HG03108 (cell line): ENCODE measurements around the gene GALNT10.

Source experiments
- ATAC-seq: cut with Tn5 transposase; IDR thresholded peaks from one replicate; pipeline ENCODE4 v1.9.1; 2021; ENCODE audit warnings: moderate library complexity; ENCODE audit not compliant: unreplicated experiment

GALNT10 gene

GRCh38 chr5:154201108-154201769, 10.7 kb downstream of the GALNT10 start:
- ATAC-seq, result no peak

GRCh38 chr5:154202379-154203260, 12.1 kb downstream of the GALNT10 start:
- ATAC-seq, result peak; percentile 96

- ATAC-seq, result no peak
Measured at GRCh38 chr5:154203798-154204578, 13.5 kb downstream of the GALNT10 start.

- no peak for ATAC-seq
Measured at GRCh38 chr5:154205441-154206117, 15.0 kb downstream of the GALNT10 start.

- no peak for ATAC-seq
Measured at GRCh38 chr5:154206311-154206710, 15.8 kb downstream of the GALNT10 start.

- ATAC-seq, result no peak
Measured at GRCh38 chr5:154207204-154207603, 16.7 kb downstream of the GALNT10 start.

- no peak for ATAC-seq
Measured at GRCh38 chr5:154209591-154210081, 19.1 kb downstream of the GALNT10 start.

- no peak for ATAC-seq
Measured at GRCh38 chr5:154210163-154210562, 19.6 kb downstream of the GALNT10 start.

- no peak for ATAC-seq
Measured at GRCh38 chr5:154211641-154212390, 21.3 kb downstream of the GALNT10 start.

GRCh38 chr5:154213592-154213991, 23.1 kb downstream of the GALNT10 start:
- ATAC-seq, result no peak

- peak; percentile 47 for ATAC-seq
Measured at GRCh38 chr5:154214371-154215106, 24.0 kb downstream of the GALNT10 start.

- no peak for ATAC-seq
Measured at GRCh38 chr5:154215571-154216325, 25.2 kb downstream of the GALNT10 start.

GRCh38 chr5:154217462-154217861, 26.9 kb downstream of the GALNT10 start:
- no peak for ATAC-seq

GRCh38 chr5:154218786-154219185, 28.3 kb downstream of the GALNT10 start:
- ATAC-seq, result no peak

GRCh38 chr5:154220625-154221024, 30.1 kb downstream of the GALNT10 start:
- ATAC-seq, result no peak

- peak; percentile 60 for ATAC-seq
Measured at GRCh38 chr5:154221371-154221896, 30.9 kb downstream of the GALNT10 start.

- ATAC-seq, result no peak
Measured at GRCh38 chr5:154222414-154222813, 31.9 kb downstream of the GALNT10 start.

GRCh38 chr5:154223320-154223719, 32.8 kb downstream of the GALNT10 start:
- ATAC-seq, result no peak
